GM21381 (cell line): ENCODE results near the gene IFNA8.
A peak's percentile ranks its signal among the peaks of the same experiment; 100 is the strongest.
"Not testable (repeated sequence)": the region's sequence is repeated elsewhere in the genome, so short reads cannot be mapped to it uniquely, and the experiment has no call there.

Experiments
- ATAC-seq: cut with Tn5 transposase; IDR thresholded peaks from one replicate; pipeline ENCODE4 v1.9.1; 2021; ENCODE audit warnings: mild to moderate bottlenecking, moderate library complexity; ENCODE audit not compliant: unreplicated experiment

IFNA8 gene

GRCh38 chr9:21408817-21409216 lies at the start of gene IFNA8:
Gene IFNA8, plus strand, starts transcription at chr9:21409117. Its CDS starts 60 bp downstream, at chr9:21409177.
- no peak for ATAC-seq

GRCh38 chr9:21362287-21362686 lies 46.6 kb upstream of the IFNA8 start:
- no peak for ATAC-seq

- peak; percentile 84 for ATAC-seq
Observed at GRCh38 chr9:21367169-21367568, 41.7 kb upstream of the IFNA8 start.

GRCh38 chr9:21367957-21368356 lies 41.0 kb upstream of the IFNA8 start, which contains the start of gene IFNA13:
Gene IFNA13, minus strand, starts transcription at chr9:21368057. Its CDS starts 47 bp downstream, at chr9:21368010.
- no peak for ATAC-seq

- not testable (repeated sequence) for ATAC-seq
Observed at GRCh38 chr9:21371467-21371866, 37.5 kb upstream of the IFNA8 start.

- ATAC-seq: peak; percentile 98
Observed at GRCh38 chr9:21381448-21382339, 27.2 kb upstream of the IFNA8 start.

- ATAC-seq: no peak
Observed at GRCh38 chr9:21383627-21384026, 25.3 kb upstream of the IFNA8 start.

GRCh38 chr9:21385131-21385670 lies 23.7 kb upstream of the IFNA8 start, which contains the start of gene IFNA2:
Gene IFNA2, minus strand, starts transcription at chr9:21385398. Its CDS starts 69 bp downstream, at chr9:21385329.
- ATAC-seq: no peak

- peak; percentile 84 for ATAC-seq
Observed at GRCh38 chr9:21392270-21392669, 16.6 kb upstream of the IFNA8 start.

- peak; percentile 82 for ATAC-seq
Observed at GRCh38 chr9:21395778-21396717, 12.9 kb upstream of the IFNA8 start.

GRCh38 chr9:21398955-21399489 lies 9.9 kb upstream of the IFNA8 start:
- no peak for ATAC-seq

GRCh38 chr9:21399956-21400355 lies 9.0 kb upstream of the IFNA8 start:
- ATAC-seq: no peak

- ATAC-seq: no peak
Observed at GRCh38 chr9:21402386-21403251, 6.3 kb upstream of the IFNA8 start.

GRCh38 chr9:21404146-21404545 lies 4.8 kb upstream of the IFNA8 start:
- no peak for ATAC-seq

GRCh38 chr9:21412107-21412506 lies 3.2 kb downstream of the IFNA8 start:
- ATAC-seq: no peak

- no peak for ATAC-seq
Observed at GRCh38 chr9:21413151-21413550, 4.2 kb downstream of the IFNA8 start.

- ATAC-seq: no peak
Observed at GRCh38 chr9:21413624-21414023, 4.7 kb downstream of the IFNA8 start.

GRCh38 chr9:21414220-21414940 lies 5.5 kb downstream of the IFNA8 start:
- no peak for ATAC-seq
